ENCODE measurements around the gene IWS1. TPM values are rescaled to one million over a fixed set of nuclear protein-coding genes. Genes with fewer than 3 reads are reported as not detected.
"Not testable (repeated sequence)": the region's sequence is repeated elsewhere in the genome, so short reads cannot be mapped to it uniquely, and the experiment has no call there.

The IWS1 gene
- total RNA-seq, 1 donor from 2014 or later: 71.7 TPM

- DNase-seq (ENCODE audit: low read depth): no peak
Observed at GRCh38 chr2:127462461-127462860, 63.8 kb downstream of the IWS1 start.

- DNase-seq (ENCODE audit: low read depth): no peak
Observed at GRCh38 chr2:127456960-127457359, 69.3 kb downstream of the IWS1 start.

GRCh38 chr2:127455566-127456493 lies 70.5 kb downstream of the IWS1 start:
- peak; percentile 57 for DNase-seq (ENCODE audit: low read depth)

- no peak for DNase-seq (ENCODE audit: low read depth)
Observed at GRCh38 chr2:127454595-127455565, 71.4 kb downstream of the IWS1 start.

GRCh38 chr2:127453392-127454171 lies 72.7 kb downstream of the IWS1 start:
- peak; percentile 61 for DNase-seq (ENCODE audit: low read depth)

GRCh38 chr2:127453013-127453391 lies 73.3 kb downstream of the IWS1 start:
- no peak for DNase-seq (ENCODE audit: low read depth)

GRCh38 chr2:127452423-127452822 lies 73.9 kb downstream of the IWS1 start:
- DNase-seq (ENCODE audit: low read depth): not testable (repeated sequence)

GRCh38 chr2:127451981-127452380 lies 74.3 kb downstream of the IWS1 start:
- peak; percentile 51 for DNase-seq (ENCODE audit: low read depth)

GRCh38 chr2:127449898-127450297 lies 76.4 kb downstream of the IWS1 start:
- no peak for DNase-seq (ENCODE audit: low read depth)

GRCh38 chr2:127449414-127449813 lies 76.9 kb downstream of the IWS1 start:
- no peak for DNase-seq (ENCODE audit: low read depth)

GRCh38 chr2:127448526-127448925 lies 77.8 kb downstream of the IWS1 start:
- DNase-seq (ENCODE audit: low read depth): no peak

- DNase-seq (ENCODE audit: low read depth): no peak
Observed at GRCh38 chr2:127439343-127439742, 86.9 kb downstream of the IWS1 start.

- no peak for DNase-seq (ENCODE audit: low read depth)
Observed at GRCh38 chr2:127437781-127438726, 88.2 kb downstream of the IWS1 start.

GRCh38 chr2:127437056-127437455 lies 89.2 kb downstream of the IWS1 start:
- DNase-seq (ENCODE audit: low read depth): no peak

- DNase-seq (ENCODE audit: low read depth): no peak
Observed at GRCh38 chr2:127434515-127434914, 91.8 kb downstream of the IWS1 start.

- peak; percentile 55 for DNase-seq (ENCODE audit: low read depth)
Observed at GRCh38 chr2:127431408-127432023, 94.8 kb downstream of the IWS1 start.
